Spleen (tissue), 11 donors: ENCODE data around the gene TBCEL. TPM values are rescaled to one million over a fixed set of nuclear protein-coding genes. Genes with fewer than 3 reads are reported as not detected.
A peak's percentile ranks its signal among the peaks of the same experiment; 100 is the strongest.
"Not testable (repeated sequence)": the region's sequence is repeated elsewhere in the genome, so short reads cannot be mapped to it uniquely, and the experiment has no call there.

ENCODE experiments used
- DNase-seq: peaks from one replicate; pipeline ENCODE4 v3.0.0-alpha.2; 2020
- H3K27ac ChIP-seq, 8 donors: fragments of 200-600 bp; sonication (generic) in 7 of 8; 1 replicate in 4 of 8; 2 replicates in 4 of 8; pipeline versions ENCODE4 v1.5.0 to v1.8.0; 2016 to 2021; ENCODE audit warnings: inconsistent platforms in 4 of 8, mild to moderate bottlenecking in 4 of 8, moderate library complexity in 1 of 8
- H3K27me3 ChIP-seq, 7 donors: fragments of 200-600 bp; sonication (generic) in 6 of 7; replicated peaks in 1 of 7; 1 replicate in 4 of 7; 2 replicates in 3 of 7; pipeline versions ENCODE4 v1.5.0 to v1.8.0; 2016 to 2021; ENCODE audit warnings: inconsistent platforms in 3 of 7, mild to moderate bottlenecking in 1 of 7
- H3K36me3 ChIP-seq, 6 donors: fragments of 200-600 bp; sonication (generic) in 5 of 6; 1 replicate in 4 of 6; 2 replicates in 2 of 6; pipeline versions ENCODE4 v1.5.0 to v1.8.0; 2016 to 2021; ENCODE audit warnings: inconsistent platforms in 2 of 6
- H3K4me1 ChIP-seq, 6 donors: fragments of 200-600 bp; sonication (generic) in 5 of 6; 1 replicate in 3 of 6; 2 replicates in 3 of 6; pipeline versions ENCODE4 v1.5.0 to v1.8.0; 2016 to 2021; ENCODE audit warnings: inconsistent platforms in 3 of 6
- H3K4me3 ChIP-seq, 8 donors: fragments of 200-600 bp; sonication (generic) in 7 of 8; 1 replicate in 4 of 8; 2 replicates in 4 of 8; pipeline versions ENCODE4 v1.5.0 to v1.8.0; 2016 to 2021; ENCODE audit warnings: inconsistent platforms in 4 of 8, mild to moderate bottlenecking in 4 of 8, moderate library complexity in 2 of 8
- H3K9me3 ChIP-seq, 8 donors: fragments of 200-600 bp; sonication (generic) in 7 of 8; 1 replicate in 4 of 8; 2 replicates in 4 of 8; pipeline versions ENCODE4 v1.5.0 to v1.8.0; 2016 to 2021; ENCODE audit warnings: inconsistent platforms in 4 of 8
- CTCF ChIP-seq, 11 experiments: fragments of 200-600 bp in 7 of 11; fragments of 450-650 bp in 4 of 11; sonication (generic) in 4 of 11; IDR thresholded peaks in 8 of 11; conservative IDR thresholded peaks in 3 of 11; 1 replicate in 7 of 11; 2 replicates in 4 of 11; pipeline versions ENCODE4 v1.4.0 to v1.8.0; 2016 to 2021; ENCODE audit warnings: antibody characterized with exemption in 11 of 11, inconsistent platforms in 4 of 11, mild to moderate bottlenecking in 1 of 11
- POLR2A ChIP-seq, 3 donors: fragments of 450-650 bp; IDR thresholded peaks; one replicate each; pipeline ENCODE4 v1.5.1; 2017; ENCODE audit warnings: antibody characterized with exemption in 3 of 3, mild to moderate bottlenecking in 1 of 3
- POLR2AphosphoS5 ChIP-seq, 3 donors: sonication (generic); formaldehyde crosslinking; IDR thresholded peaks; one replicate each; pipeline ENCODE4 v1.5.1; 2017; ENCODE audit warnings: antibody characterized with exemption in 3 of 3
- WGBS, 5 donors: extraction: QIAGEN DNeasy Blood & Tissue Kit in 3 of 5; methylation state at CpG; one replicate each; pipeline versions ENCODE4 v1.1.5 to v1.1.7; 2013 to 2018; 5-methylcytosine and 5-hydroxymethylcytosine counted together
- intact Hi-C: fragments of 100-400 bp; cut with DNase I; formaldehyde crosslinking; loops from one replicate; pipeline ENCODE4 v1.15.0; 2023; ENCODE audit warnings: low total_unique reads
- polyA plus RNA-seq, 3 donors: library from polyadenylated mRNA; stranded (reverse); fragments of 200-250 nt; gene quantifications; one replicate each; pipeline ENCODE4 v1.2.1, GENCODE V29; 2013
- total RNA-seq, 7 donors: library from RNA; depleted of rRNA in 3 of 7; stranded (reverse); fragments of >200 nt in 3 of 7; fragmentation: NEBNext Ultra II Directional in 4 of 7; extraction: Animal tissue kit (Norgen Biotek cat#: 25700) in 4 of 7; gene quantifications; one replicate each; pipeline versions ENCODE4 v1.1.0 to v1.2.1, GENCODE V29; 2016 to 2021
- donor health status: healthy with polysubstance abuse.
- donor health status: DM: no; HTN: no; CAD: no; lungs with moderate emphysema.
- donor health status: DM: no; HTN: no; CAD: no.
- donor health status: Bipolar disorder and iron deficiency.
- donor health status: healthy.
- donor health status: DM: no; HTN: no; CAD: no.
- donor health status: DM: yes; HTN: yes; CAD: no.

TBCEL gene
- total and polyA plus RNA-seq, 10 donors, result 3.9 to 49.3 (median 31.6) TPM

- Histone ChIP-seq H3K36me3 (no peaks in the 10 kb centered on the region), H3K9me3 (peaks cover 0 to 13% (median 0%) of the 10 kb centered on the region in 8 donors), H3K27ac (no peak overlapping the region), H3K4me1 (no peaks in the 10 kb centered on the region), H3K4me3 (no peak overlapping the region), H3K27me3 (peaks cover 0 to 18% (median 0%) of the 10 kb centered on the region in 7 donors)
- no peak for DNase-seq
- intact Hi-C loops, result no loop called here
- TF ChIP-seq CTCF (IDR thresholded peaks at IDR 0.05 in 8 of 11, conservative IDR thresholded peaks at IDR 0.05 in 3 of 11), result no peak
- no peak for TF ChIP-seq POLR2AphosphoS5 (IDR thresholded peaks at IDR 0.05)
These were observed 15.4 kb upstream of the TBCEL start for GRCh38 chr11:121008551-121008950.

- intact Hi-C loops, result no loop called here
- H3K4me3 ChIP-seq, result no peak overlapping the region
- WGBS, 5 donors, result 85 to 93% (median 91%) methylated on average over 1 of the region's 1 CpG
- TF ChIP-seq POLR2A (IDR thresholded peaks at IDR 0.05), result no peak
- no peak for TF ChIP-seq POLR2AphosphoS5 (IDR thresholded peaks at IDR 0.05)
- TF ChIP-seq CTCF (IDR thresholded peaks at IDR 0.05 in 8 of 11, conservative IDR thresholded peaks at IDR 0.05 in 3 of 11), result no peak
- DNase-seq, result no peak
- no peak overlapping the region for H3K27ac ChIP-seq
- no peaks in the 10 kb centered on the region for H3K9me3 ChIP-seq
- no peaks in the 10 kb centered on the region for H3K4me1 ChIP-seq
- H3K36me3 ChIP-seq, result no peaks in the 10 kb centered on the region
- H3K27me3 ChIP-seq, result peaks cover 0 to 17% (median 0%) of the 10 kb centered on the region in 7 donors
These were observed 11.8 kb upstream of the TBCEL start for GRCh38 chr11:121012091-121012490.

GRCh38 chr11:121018746-121019145, 5.2 kb upstream of the TBCEL start:
- intact Hi-C loops, result no loop called here
- Histone ChIP-seq H3K27ac (no peak overlapping the region), H3K9me3 (no peaks in the 10 kb centered on the region), H3K36me3 (no peaks in the 10 kb centered on the region), H3K4me3 (no peak overlapping the region), H3K4me1 (peaks cover 0 to 6% (median 5%) of the 10 kb centered on the region in 6 donors), H3K27me3 (peaks cover 0 to 6% (median 0%) of the 10 kb centered on the region in 7 donors)
- no peak for TF ChIP-seq POLR2AphosphoS5 (IDR thresholded peaks at IDR 0.05)
- TF ChIP-seq CTCF (IDR thresholded peaks at IDR 0.05 in 8 of 11, conservative IDR thresholded peaks at IDR 0.05 in 3 of 11), result no peak
- TF ChIP-seq POLR2A (IDR thresholded peaks at IDR 0.05), result no peak
- no peak for DNase-seq
- 80 to 95% (median 88%) methylated on average over 1 of the region's 1 CpG for WGBS, 5 donors

- H3K4me3 ChIP-seq, H3K36me3 ChIP-seq, H3K27ac ChIP-seq, H3K27me3 ChIP-seq, intact Hi-C loops, H3K9me3 ChIP-seq: not testable (repeated sequence)
- DNase-seq, result peak; percentile 76
- 68 to 97% (median 94%) methylated on average over 17 to 36 of the region's 36 CpGs for WGBS, 5 donors
- H3K4me1 ChIP-seq, result peaks cover 11 to 34% (median 19%) of the 10 kb centered on the region in 6 donors
These were observed 2.2 kb upstream of the TBCEL start for GRCh38 chr11:121021718-121022117.

- Histone ChIP-seq H3K36me3 (no peaks in the 10 kb centered on the region), H3K4me1 (peaks cover 11 to 45% (median 19%) of the 10 kb centered on the region in 6 donors), H3K27ac (peak overlapping the region in 1 of 8 donors; percentile 59), H3K27me3 (peaks cover 0 to 5% (median 0%) of the 10 kb centered on the region in 7 donors), H3K9me3 (no peaks in the 10 kb centered on the region), H3K4me3 (peak overlapping the region in 6 of 8 donors; percentile 73 to 97 (median 75))
- no peak for DNase-seq
- no peak for TF ChIP-seq POLR2A (IDR thresholded peaks at IDR 0.05)
- TF ChIP-seq POLR2AphosphoS5 (IDR thresholded peaks at IDR 0.05), result no peak
- TF ChIP-seq CTCF (IDR thresholded peaks at IDR 0.05 in 8 of 11, conservative IDR thresholded peaks at IDR 0.05 in 3 of 11), result no peak
- intact Hi-C loops, result no loop called here
- 69 to 83% (median 79%) methylated on average over 3 of the region's 3 CpGs for WGBS, 5 donors
These were observed 1.1 kb downstream of the TBCEL start for GRCh38 chr11:121024989-121025388.
